Measurements from ENCODE around the gene MTARC2. TPM values are rescaled to one million over a fixed set of nuclear protein-coding genes. Genes with fewer than 3 reads are reported as not detected.

The MTARC2 gene
- total and polyA plus RNA-seq, 10 of the 15 experiments (the other 5 are each of a cell fraction or from before 2014, with no cell fraction given) = 1.9 to 5.5 (median 3.3) TPM

- TF ChIP-seq CUX1 (IDR thresholded peaks at IDR 0.05; ENCODE audit: insufficient replicate concordance, low read depth, low read length) = no peak
Measured at GRCh38 chr1:220785166-220786056, 37.3 kb downstream of the MTARC2 start (continued).

GRCh38 chr1:220786057-220786336 is 37.9 kb downstream of the MTARC2 start:
- H3K79me2 ChIP-seq (ENCODE audit: control insufficient read depth, insufficient read depth, low read length) = no peaks in the 10 kb centered on the region
- DNase-seq (ENCODE audit: low read depth, low spot score) (no peak), FAIRE-seq (no peak), ATAC-seq (peak; percentile 62)
- ChIA-PET CTCF (interaction anchor here (0.9 to 2.1 kb wide), 5 partner anchors 9 to 65 kb away, joined by 3 to 4 read pairs (median 4); no protein-coding TSS in a partner anchor), POLR2A (no interaction called here), RAD21 (ENCODE audit: unreplicated experiment) (no interaction called here), SMC1A (ENCODE audit: uncharacterized antibody, unreplicated experiment) (no interaction called here)
- H3K9me3 ChIP-seq (replicated peaks; ENCODE audit: control insufficient read depth, insufficient read depth, low read length) = no peaks in the 10 kb centered on the region
- H3K4me3 ChIP-seq = no peak overlapping the region
- peaks cover 0 to 5% of the 10 kb centered on the region in 2 experiments; a peak in 3 of 4 replicates for H3K27me3 ChIP-seq (replicated peaks in 1 of 2; ENCODE audit: control insufficient read depth in 2 of 2, insufficient read depth in 2 of 2, low read length in 1 of 2)
- H3K4me2 ChIP-seq (ENCODE audit: control insufficient read depth, insufficient read depth) = no peak overlapping the region
- WGBS (ENCODE audit: insufficient coverage, insufficient replicate concordance, low lambda C conversion rate, missing lambda C conversion rate) = 27% methylated on average over 13 of the region's 13 CpGs
- H3K4me1 ChIP-seq (ENCODE audit: control insufficient read depth, insufficient read depth, low read length) = no peaks in the 10 kb centered on the region
- TF ChIP-seq SMAD1 (IDR thresholded peaks at IDR 0.05; ENCODE audit: low read depth, partially characterized antibody) = no peak
- no peak for TF ChIP-seq SUPT20H (IDR thresholded peaks at IDR 0.05; ENCODE audit: borderline replicate concordance, control insufficient read depth, low read depth, low read length)
- TF ChIP-seq SIX5 (IDR thresholded peaks at IDR 0.05; ENCODE audit: low read depth, low read length, severe bottlenecking) = no peak
- TF ChIP-seq ETV6 (conservative IDR thresholded peaks at IDR 0.05 in 1 of 2, IDR thresholded peaks at IDR 0.05 in 1 of 2; ENCODE audit: borderline replicate concordance in 1 of 2, low read depth in 1 of 2) = no peak
- no peak for TF ChIP-seq WRNIP1 (IDR thresholded peaks at IDR 0.05; ENCODE audit: borderline replicate concordance, low read depth, low read length)
- in situ Hi-C loops (cut with MboI) (no loop called here), intact Hi-C loops (cut with micrococcal nuclease; ENCODE audit: unreplicated experiment) (no loop called here)
- H4K20me1 ChIP-seq (ENCODE audit: control insufficient read depth, insufficient read depth) = no peaks in the 10 kb centered on the region
- H3K27ac ChIP-seq (ENCODE audit: control insufficient read depth, insufficient read depth) = no peak overlapping the region
- H2AFZ ChIP-seq (ENCODE audit: control insufficient read depth, low read depth, low read length) = no peak overlapping the region
- H3K36me3 ChIP-seq (ENCODE audit: control insufficient read depth in 2 of 2, insufficient read depth in 2 of 2, low read length in 1 of 2) = no peaks in the 10 kb centered on the region
- no TSS peak for BruUV-seq (replicated peaks)
- H3K9ac ChIP-seq (ENCODE audit: control insufficient read depth, insufficient read depth, low read length) = no peak overlapping the region

All from GM12878 (cell line).